ENCODE results near the gene EP400. TPM values are rescaled to one million over a fixed set of nuclear protein-coding genes. Genes with fewer than 3 reads are reported as not detected.

EP400 gene
- total and polyA plus RNA-seq, 2 experiments from 2014 or later = 10.3 to 12.3 TPM

- Histone ChIP-seq H2AFZ (no peak overlapping the region), H3K4me2 (no peak overlapping the region), H3K79me2 (no peaks in the 10 kb centered on the region), H3K27ac (no peak overlapping the region), H3K4me3 (no peak overlapping the region), H4K20me1 (ENCODE audit: insufficient read depth, poor library complexity, severe bottlenecking) (no peaks in the 10 kb centered on the region), H3K9me3 (ENCODE audit: low read depth) (no peaks in the 10 kb centered on the region), H3K4me1 (ENCODE audit: insufficient read depth) (no peaks in the 10 kb centered on the region), H3K36me3 (replicated peaks; ENCODE audit: insufficient read depth, low read depth) (no peaks in the 10 kb centered on the region), H3K9me2 (replicated peaks; ENCODE audit: insufficient read depth) (no peaks in the 10 kb centered on the region), H3K27me3 (no peaks in the 10 kb centered on the region)
- WGBS (ENCODE audit: low lambda C conversion rate, missing lambda C conversion rate) = 95% methylated on average over 18 of the region's 18 CpGs
- TF ChIP-seq EZH2phosphoT487 (IDR thresholded peaks at IDR 0.05; ENCODE audit: low read depth, severe bottlenecking, unreplicated experiment) (no peak), EZH2 (IDR thresholded peaks at IDR 0.05; ENCODE audit: borderline replicate concordance) (no peak)
- DNase-seq (ENCODE audit: low spot score) = no peak
Measured at GRCh38 chr12:132018193-132018916, 68.6 kb downstream of the EP400 start.

GRCh38 chr12:132019891-132020290 is 70.1 kb downstream of the EP400 start:
- no peaks in the 10 kb centered on the region for H3K9me2 ChIP-seq (replicated peaks; ENCODE audit: insufficient read depth)
- no peaks in the 10 kb centered on the region for H3K79me2 ChIP-seq
- TF ChIP-seq, protein P1, sequence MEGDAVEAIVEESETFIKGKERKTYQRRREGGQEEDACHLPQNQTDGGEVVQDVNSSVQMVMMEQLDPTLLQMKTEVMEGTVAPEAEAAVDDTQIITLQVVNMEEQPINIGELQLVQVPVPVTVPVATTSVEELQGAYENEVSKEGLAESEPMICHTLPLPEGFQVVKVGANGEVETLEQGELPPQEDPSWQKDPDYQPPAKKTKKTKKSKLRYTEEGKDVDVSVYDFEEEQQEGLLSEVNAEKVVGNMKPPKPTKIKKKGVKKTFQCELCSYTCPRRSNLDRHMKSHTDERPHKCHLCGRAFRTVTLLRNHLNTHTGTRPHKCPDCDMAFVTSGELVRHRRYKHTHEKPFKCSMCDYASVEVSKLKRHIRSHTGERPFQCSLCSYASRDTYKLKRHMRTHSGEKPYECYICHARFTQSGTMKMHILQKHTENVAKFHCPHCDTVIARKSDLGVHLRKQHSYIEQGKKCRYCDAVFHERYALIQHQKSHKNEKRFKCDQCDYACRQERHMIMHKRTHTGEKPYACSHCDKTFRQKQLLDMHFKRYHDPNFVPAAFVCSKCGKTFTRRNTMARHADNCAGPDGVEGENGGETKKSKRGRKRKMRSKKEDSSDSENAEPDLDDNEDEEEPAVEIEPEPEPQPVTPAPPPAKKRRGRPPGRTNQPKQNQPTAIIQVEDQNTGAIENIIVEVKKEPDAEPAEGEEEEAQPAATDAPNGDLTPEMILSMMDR (IDR thresholded peaks at IDR 0.05; ENCODE audit: poor library complexity) = no peak
- no peaks in the 10 kb centered on the region for H3K27me3 ChIP-seq
- WGBS (ENCODE audit: low lambda C conversion rate, missing lambda C conversion rate) = 93% methylated on average over 17 of the region's 18 CpGs
- H3K4me3 ChIP-seq = no peak overlapping the region
- no peaks in the 10 kb centered on the region for H4K20me1 ChIP-seq (ENCODE audit: insufficient read depth, poor library complexity, severe bottlenecking)
- H3K4me1 ChIP-seq (ENCODE audit: insufficient read depth) = no peaks in the 10 kb centered on the region
- H3K27ac ChIP-seq = no peak overlapping the region
- H3K36me3 ChIP-seq (replicated peaks; ENCODE audit: insufficient read depth, low read depth) = no peaks in the 10 kb centered on the region
- H3K4me2 ChIP-seq = no peak overlapping the region
- DNase-seq (ENCODE audit: low spot score) = no peak
- no peak overlapping the region for H2AFZ ChIP-seq
- no peaks in the 10 kb centered on the region for H3K9me3 ChIP-seq (ENCODE audit: low read depth)

GRCh38 chr12:132020292-132020691 is 70.5 kb downstream of the EP400 start:
- no peaks in the 10 kb centered on the region for H3K79me2 ChIP-seq
- H3K4me2 ChIP-seq = no peak overlapping the region
- no peak overlapping the region for H3K27ac ChIP-seq
- H4K20me1 ChIP-seq (ENCODE audit: insufficient read depth, poor library complexity, severe bottlenecking) = no peaks in the 10 kb centered on the region
- no peak overlapping the region for H3K4me3 ChIP-seq
- TF ChIP-seq EZH2phosphoT487 (IDR thresholded peaks at IDR 0.05; ENCODE audit: low read depth, severe bottlenecking, unreplicated experiment) = no peak
- TF ChIP-seq EZH2 (IDR thresholded peaks at IDR 0.05; ENCODE audit: borderline replicate concordance) = no peak
- TF ChIP-seq, protein P1 (IDR thresholded peaks at IDR 0.05; ENCODE audit: poor library complexity) = no peak
- no peak overlapping the region for H2AFZ ChIP-seq
- no peak for DNase-seq (ENCODE audit: low spot score)
- H3K9me3 ChIP-seq (ENCODE audit: low read depth) = no peaks in the 10 kb centered on the region
- H3K4me1 ChIP-seq (ENCODE audit: insufficient read depth) = no peaks in the 10 kb centered on the region
- H3K36me3 ChIP-seq (replicated peaks; ENCODE audit: insufficient read depth, low read depth) = no peaks in the 10 kb centered on the region
- H3K27me3 ChIP-seq = no peaks in the 10 kb centered on the region
- WGBS (ENCODE audit: low lambda C conversion rate, missing lambda C conversion rate) = 98% methylated on average over 9 of the region's 9 CpGs
- H3K9me2 ChIP-seq (replicated peaks; ENCODE audit: insufficient read depth) = no peaks in the 10 kb centered on the region

- DNase-seq (ENCODE audit: low spot score) = no peak
- Histone ChIP-seq H3K4me2 (no peak overlapping the region), H3K27me3 (no peaks in the 10 kb centered on the region), H3K9me2 (replicated peaks; ENCODE audit: insufficient read depth) (no peaks in the 10 kb centered on the region), H3K79me2 (no peaks in the 10 kb centered on the region), H3K36me3 (replicated peaks; ENCODE audit: insufficient read depth, low read depth) (no peaks in the 10 kb centered on the region), H3K9me3 (ENCODE audit: low read depth) (no peaks in the 10 kb centered on the region), H3K27ac (no peak overlapping the region), H3K4me3 (no peak overlapping the region), H3K4me1 (ENCODE audit: insufficient read depth) (no peaks in the 10 kb centered on the region), H2AFZ (no peak overlapping the region), H4K20me1 (ENCODE audit: insufficient read depth, poor library complexity, severe bottlenecking) (no peaks in the 10 kb centered on the region)
- TF ChIP-seq EZH2phosphoT487 (IDR thresholded peaks at IDR 0.05; ENCODE audit: low read depth, severe bottlenecking, unreplicated experiment) (no peak), EZH2 (IDR thresholded peaks at IDR 0.05; ENCODE audit: borderline replicate concordance) (no peak)
- TF ChIP-seq, protein P1 (IDR thresholded peaks at IDR 0.05; ENCODE audit: poor library complexity) = no peak
- 96% methylated on average over 21 of the region's 30 CpGs for WGBS (ENCODE audit: low lambda C conversion rate, missing lambda C conversion rate)
Measured at GRCh38 chr12:132021031-132021871, 71.5 kb downstream of the EP400 start.
